MG63 (cell line): Measurements from ENCODE around the gene RBBP8. TPM values are rescaled to one million over a fixed set of nuclear protein-coding genes. Genes with fewer than 3 reads are reported as not detected.
A peak's percentile ranks its signal among the peaks of the same experiment; 100 is the strongest.

Experiments
- DNase-seq: peaks from one replicate; pipeline ENCODE4 v3.0.0-alpha.2; 2020
- H3K27me3 ChIP-seq: fragments of 250-450 bp; sonication (Bioruptor Pico); 2 replicates; pipeline ENCODE4 v1.5.1; 2020; ENCODE audit warnings: mild to moderate bottlenecking, moderate library complexity
- H3K36me3 ChIP-seq: fragments of 250-450 bp; sonication (Bioruptor Pico); 2 replicates; pipeline ENCODE4 v1.5.1; 2020; ENCODE audit warnings: mild to moderate bottlenecking, moderate library complexity
- H3K4me3 ChIP-seq: fragments of 250-450 bp; sonication (Bioruptor Pico); 2 replicates; pipeline ENCODE4 v1.5.1; 2020; ENCODE audit warnings: mild to moderate bottlenecking, moderate library complexity
- H3K9me3 ChIP-seq: fragments of 250-450 bp; sonication (Bioruptor Pico); 2 replicates; pipeline ENCODE4 v1.5.1; 2020; ENCODE audit warnings: mild to moderate bottlenecking, moderate library complexity
- total RNA-seq: library from RNA; depleted of rRNA; stranded (reverse); fragments of >200 nt; shearing (Covaris generic); gene quantifications from 2 replicates; pipeline ENCODE4 v1.2.3, GENCODE V29; 2014; ENCODE audit warnings: low replicate concordance; rRNA removed

Gene RBBP8
- total RNA-seq, 1 experiment from 2014 or later, result 19.4 TPM

DNA sequence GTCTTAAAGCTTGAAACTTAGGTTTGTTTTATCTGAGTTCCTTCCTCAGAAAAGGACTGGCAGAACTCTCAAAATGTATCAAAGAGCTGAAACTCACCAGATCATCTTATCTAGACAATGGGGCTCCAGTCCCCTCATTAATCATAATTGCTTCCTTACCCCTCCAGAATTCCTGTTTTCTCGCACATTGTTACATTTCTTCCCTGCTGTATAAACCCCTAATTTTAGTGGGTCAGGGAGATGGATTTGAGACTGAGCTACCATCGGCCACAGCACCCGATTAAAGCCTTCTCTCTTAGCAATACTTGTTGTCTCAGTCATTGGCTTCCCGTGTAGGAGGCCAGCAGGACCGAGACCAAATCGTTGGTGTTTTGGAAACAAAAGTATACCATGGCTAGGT lies 130.4 kb downstream of the RBBP8 start:
- no peaks in the 10 kb centered on the region for H3K36me3 ChIP-seq
- H3K4me3 ChIP-seq, result no peak overlapping the region
- no peak for DNase-seq
- H3K9me3 ChIP-seq, result peaks cover 4% of the 10 kb centered on the region; the same call in 1 of the 2 replicates
- no peaks in the 10 kb centered on the region for H3K27me3 ChIP-seq

- Histone ChIP-seq H3K36me3 (no peaks in the 10 kb centered on the region), H3K9me3 (peaks cover 4% of the 10 kb centered on the region; the same call in 1 of the 2 replicates)
These were observed 132.2 kb downstream of the RBBP8 start for GRCh38 chr18:23065234-23065806.

GRCh38 chr18:23066060-23066459 lies 132.9 kb downstream of the RBBP8 start:
- DNase-seq, result no peak
- no peak overlapping the region for H3K4me3 ChIP-seq
- peaks cover 4% of the 10 kb centered on the region; the same call in 1 of the 2 replicates for H3K9me3 ChIP-seq
- H3K27me3 ChIP-seq, result no peaks in the 10 kb centered on the region
- H3K36me3 ChIP-seq, result no peaks in the 10 kb centered on the region

More at GRCh38 chr18:23065234-23065806, 132.2 kb downstream of the RBBP8 start:
- DNase-seq, result no peak
- H3K27me3 ChIP-seq, result no peaks in the 10 kb centered on the region
- no peak overlapping the region for H3K4me3 ChIP-seq

DNA sequence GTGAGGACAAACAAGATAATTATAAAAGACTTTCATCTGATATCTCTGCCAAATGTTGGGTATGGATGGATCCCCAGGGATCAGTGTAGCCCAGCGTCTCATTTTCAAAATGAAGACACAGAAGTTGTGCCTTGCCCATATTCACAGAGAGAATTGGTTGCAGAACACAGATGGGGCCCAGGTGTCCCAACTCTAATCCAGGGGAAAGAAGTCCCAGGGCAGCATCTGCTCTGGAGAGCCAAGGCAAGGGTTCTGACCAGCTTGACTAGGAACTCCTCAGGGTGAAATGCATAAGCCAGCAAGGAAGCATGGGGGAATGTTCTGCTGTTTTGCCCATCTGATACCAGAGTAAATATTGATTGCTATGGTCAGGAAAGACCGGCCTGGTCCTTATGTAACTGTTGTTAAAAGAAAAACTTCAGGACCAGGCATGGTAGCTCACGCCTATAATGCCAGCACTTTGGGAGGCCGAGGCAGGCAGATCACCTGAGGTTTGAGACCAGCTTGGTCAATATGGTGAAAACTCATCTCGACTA lies 133.4 kb downstream of the RBBP8 start:
- DNase-seq, result no peak
- Histone ChIP-seq H3K9me3 (peaks cover 4% of the 10 kb centered on the region; the same call in 1 of the 2 replicates), H3K4me3 (no peak overlapping the region)

DNA sequence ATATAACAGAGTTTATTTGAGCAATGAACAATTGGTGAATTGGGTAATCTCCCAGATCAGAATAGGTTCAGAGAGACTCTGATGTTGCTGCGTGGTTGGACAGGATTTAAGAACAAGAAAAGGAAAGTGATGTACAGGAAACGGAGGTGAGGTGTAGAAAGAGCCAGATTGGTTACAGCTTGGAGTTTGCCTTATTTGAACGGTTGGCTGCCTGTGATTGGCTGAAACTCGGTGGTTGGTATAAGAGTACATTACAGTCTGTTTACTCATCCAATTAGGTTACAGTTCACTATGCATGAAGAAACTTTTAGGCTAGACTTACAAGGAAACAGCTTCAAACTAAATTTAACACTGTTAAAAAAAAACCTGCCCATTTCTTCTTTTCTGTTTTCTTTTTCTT lies 134.1 kb downstream of the RBBP8 start:
- H3K36me3 ChIP-seq, result no peaks in the 10 kb centered on the region
- no peaks in the 10 kb centered on the region for H3K27me3 ChIP-seq
- peak; percentile 26 for DNase-seq
- no peak overlapping the region for H3K4me3 ChIP-seq
- peaks cover 4% of the 10 kb centered on the region; the same call in 1 of the 2 replicates for H3K9me3 ChIP-seq

More for the DNA sequence above, 133.4 kb downstream of the RBBP8 start:
- Histone ChIP-seq H3K27me3 (no peaks in the 10 kb centered on the region), H3K36me3 (no peaks in the 10 kb centered on the region)

DNA sequence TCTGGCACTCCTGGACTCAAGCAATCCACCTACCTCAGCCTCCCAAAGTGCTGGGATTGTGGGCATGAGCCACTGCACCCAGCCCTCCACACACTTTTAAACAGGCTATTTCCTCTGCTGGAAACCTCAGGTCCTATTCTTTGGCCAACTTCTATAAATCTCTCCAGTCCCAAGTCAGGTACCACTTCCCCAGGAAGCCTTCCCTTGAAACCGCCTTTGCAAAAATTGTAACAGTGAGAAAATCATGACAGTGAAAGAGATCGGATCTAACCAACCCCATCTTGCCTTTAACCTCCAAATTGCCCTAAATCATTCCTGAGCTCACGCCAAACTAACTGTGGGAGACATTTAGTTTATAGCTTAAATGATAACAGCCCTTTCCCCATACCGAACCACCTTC lies 134.9 kb downstream of the RBBP8 start:
- Histone ChIP-seq H3K9me3 (peaks cover 3% of the 10 kb centered on the region; the same call in 1 of the 2 replicates), H3K4me3 (no peak overlapping the region), H3K36me3 (no peaks in the 10 kb centered on the region), H3K27me3 (no peaks in the 10 kb centered on the region)
- DNase-seq, result no peak

DNA sequence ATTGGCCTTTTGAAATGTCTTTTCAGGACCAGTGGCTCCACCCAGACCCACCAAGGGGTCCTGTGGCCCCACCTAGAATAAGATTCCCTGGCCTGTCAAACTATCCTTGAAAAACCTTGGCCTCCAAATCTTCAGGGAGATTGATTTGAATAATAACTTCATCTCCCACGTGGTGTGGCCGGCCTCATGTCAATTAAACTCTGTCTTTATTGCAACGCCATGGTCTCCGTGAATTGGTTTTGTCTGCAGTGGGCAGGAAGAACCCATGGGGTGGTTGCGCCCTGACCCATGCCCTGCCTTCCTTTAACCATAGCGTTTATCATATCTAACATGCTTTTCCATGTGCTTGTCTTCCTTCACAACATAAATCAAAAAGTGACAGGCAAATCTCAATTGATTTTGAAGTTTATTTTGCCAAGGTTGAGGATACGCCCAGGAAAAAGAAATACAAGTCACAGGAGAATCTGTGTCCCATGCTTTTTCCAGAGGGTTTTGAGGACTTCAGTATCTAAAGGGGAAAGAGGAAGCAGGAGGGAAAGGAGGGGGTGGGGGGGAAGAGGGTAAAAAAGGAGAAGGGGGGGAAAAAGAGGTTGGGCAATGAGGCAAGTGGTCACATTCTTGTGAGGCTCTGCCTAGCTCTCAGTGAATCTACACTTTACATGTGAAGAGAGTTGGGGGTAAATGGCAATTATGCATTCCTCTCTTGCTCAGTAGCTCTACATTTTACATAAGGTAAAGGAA lies 135.6 kb downstream of the RBBP8 start:
- DNase-seq, result no peak
- no peaks in the 10 kb centered on the region for H3K36me3 ChIP-seq
- no peaks in the 10 kb centered on the region; the same call in 1 of the 2 replicates for H3K9me3 ChIP-seq
- H3K4me3 ChIP-seq, result no peak overlapping the region
- H3K27me3 ChIP-seq, result no peaks in the 10 kb centered on the region

- Histone ChIP-seq H3K4me3 (no peak overlapping the region), H3K9me3 (no peaks in the 10 kb centered on the region), H3K36me3 (no peaks in the 10 kb centered on the region), H3K27me3 (no peaks in the 10 kb centered on the region)
- no peak for DNase-seq
These were observed 136.4 kb downstream of the RBBP8 start for GRCh38 chr18:23069481-23069880.

GRCh38 chr18:23069898-23070297 lies 136.8 kb downstream of the RBBP8 start:
- Histone ChIP-seq H3K4me3 (no peak overlapping the region), H3K27me3 (no peaks in the 10 kb centered on the region), H3K36me3 (no peaks in the 10 kb centered on the region), H3K9me3 (no peaks in the 10 kb centered on the region)
- DNase-seq, result no peak

DNA sequence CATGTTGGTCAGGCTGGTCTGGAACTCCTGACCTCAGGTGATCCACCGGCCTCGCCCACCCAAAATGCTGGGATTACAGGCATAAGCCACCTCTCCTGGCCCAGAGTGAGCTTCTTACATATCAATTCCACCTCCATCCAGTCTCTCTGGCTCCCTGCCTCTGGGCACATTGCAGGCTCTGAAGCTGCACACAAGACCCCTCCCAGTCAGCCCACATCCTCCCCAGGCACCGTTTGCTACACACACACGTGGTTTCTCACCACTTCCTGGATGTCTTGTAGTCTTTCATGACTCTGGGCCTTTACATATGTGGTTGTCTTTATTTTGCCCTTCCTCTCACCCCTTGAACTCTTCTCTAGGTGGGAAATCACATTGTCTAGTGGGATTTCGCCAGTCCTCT lies 138.2 kb downstream of the RBBP8 start:
- Histone ChIP-seq H3K9me3 (no peaks in the 10 kb centered on the region), H3K4me3 (no peak overlapping the region), H3K36me3 (no peaks in the 10 kb centered on the region), H3K27me3 (no peaks in the 10 kb centered on the region)
- no peak for DNase-seq

DNA sequence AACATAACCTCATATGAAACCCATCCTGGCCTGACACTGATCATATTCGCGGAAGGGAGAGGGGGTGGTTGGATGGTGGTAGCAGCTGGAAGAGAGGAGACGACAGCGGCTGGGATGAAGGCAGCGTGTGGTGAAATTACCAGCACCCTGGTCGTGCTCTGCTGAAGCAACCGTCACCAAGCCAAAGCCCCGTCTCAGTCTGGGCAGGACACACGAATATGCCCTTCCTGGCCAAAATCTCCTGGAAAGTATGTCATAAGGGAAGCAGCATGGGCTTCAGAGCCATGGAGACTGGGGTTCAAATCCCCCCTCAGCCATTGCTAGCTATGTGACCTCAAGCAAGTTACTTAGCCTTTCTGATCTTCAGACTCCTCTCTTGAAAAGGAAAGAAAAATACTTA lies 139.0 kb downstream of the RBBP8 start:
- no peaks in the 10 kb centered on the region for H3K36me3 ChIP-seq
- H3K27me3 ChIP-seq, result no peaks in the 10 kb centered on the region
- no peak for DNase-seq

GRCh38 chr18:23073996-23074606 lies 141.0 kb downstream of the RBBP8 start:
- no peak for DNase-seq
- Histone ChIP-seq H3K36me3 (no peaks in the 10 kb centered on the region), H3K27me3 (no peaks in the 10 kb centered on the region), H3K4me3 (no peak overlapping the region), H3K9me3 (no peaks in the 10 kb centered on the region)

More for the DNA sequence above, 139.0 kb downstream of the RBBP8 start:
- no peaks in the 10 kb centered on the region for H3K9me3 ChIP-seq
- H3K4me3 ChIP-seq, result no peak overlapping the region

Other genes with a start within 250 kb of the RBBP8 start
- gene CABLES1, start 202.2 kb downstream of the RBBP8 start, total RNA-seq, result 1.1 and 1.3 TPM in 2 replicates